H9 (cell line): ENCODE data around the gene LDLRAD4. TPM values are rescaled to one million over a fixed set of nuclear protein-coding genes. Genes with fewer than 3 reads are reported as not detected.

ENCODE experiments used
- DNase-seq: peaks from one replicate; pipeline ENCODE4 v3.0.0-alpha.2; 2017
- H2AFZ ChIP-seq: one replicate; pipeline ENCODE4 v1.6.1; 2013; ENCODE audit warnings: mild to moderate bottlenecking, low read length, control low read depth, moderate library complexity
- H2AK5ac ChIP-seq: 2 replicates; pipeline ENCODE4 v1.6.1; 2013; ENCODE audit warnings: low read length, control low read depth, mixed read lengths; ENCODE audit not compliant: insufficient read length
- H2BK120ac ChIP-seq: one replicate; pipeline ENCODE4 v1.6.1; 2013; ENCODE audit warnings: low read depth, mild to moderate bottlenecking, low read length, control low read depth, inconsistent platforms; ENCODE audit not compliant: poor library complexity, severe bottlenecking
- H2BK12ac ChIP-seq: 2 replicates; pipeline ENCODE4 v1.6.1; 2013; ENCODE audit warnings: low read length, control low read depth, mixed read lengths, low read depth; ENCODE audit not compliant: insufficient read length
- H2BK15ac ChIP-seq: 2 replicates; pipeline ENCODE4 v1.6.1; 2013; ENCODE audit warnings: low read depth, low read length, control low read depth
- H2BK20ac ChIP-seq: one replicate; pipeline ENCODE4 v1.6.1; 2013; ENCODE audit warnings: low read depth, mild to moderate bottlenecking, low read length, control low read depth, inconsistent platforms; ENCODE audit not compliant: poor library complexity, severe bottlenecking
- H2BK5ac ChIP-seq: 2 replicates; pipeline ENCODE4 v1.6.1; 2013; ENCODE audit warnings: low read length, control low read depth, mixed read lengths; ENCODE audit not compliant: insufficient read length
- H3K14ac ChIP-seq: 2 replicates; pipeline ENCODE4 v1.6.1; 2013; ENCODE audit warnings: low read length, control low read depth; ENCODE audit not compliant: insufficient read depth
- H3K18ac ChIP-seq: 2 replicates; pipeline ENCODE4 v1.6.1; 2013; ENCODE audit warnings: low read depth, mild to moderate bottlenecking, mixed read lengths, low read length, control low read depth; ENCODE audit not compliant: insufficient read length
- H3K23ac ChIP-seq: 2 replicates; pipeline ENCODE4 v1.6.1; 2013; ENCODE audit warnings: low read length, control low read depth, mixed read lengths, low read depth; ENCODE audit not compliant: insufficient read length
- H3K23me2 ChIP-seq: 2 replicates; pipeline ENCODE4 v1.6.1; 2013; ENCODE audit warnings: low read depth, mild to moderate bottlenecking, mixed read lengths, low read length, control low read depth; ENCODE audit not compliant: insufficient read length, poor library complexity, severe bottlenecking
- H3K27ac ChIP-seq: 2 replicates; pipeline ENCODE4 v1.5.1; 2013; ENCODE audit warnings: low read length, control low read depth, mixed read lengths, low read depth; ENCODE audit not compliant: insufficient read length
- H3K27me3 ChIP-seq: 2 replicates; pipeline ENCODE4 v1.6.1; 2013; ENCODE audit warnings: low read length, control low read depth, inconsistent platforms; ENCODE audit not compliant: insufficient read depth
- H3K4ac ChIP-seq: 2 replicates; pipeline ENCODE4 v1.6.1; 2013; ENCODE audit warnings: low read depth, mild to moderate bottlenecking, control low read depth, inconsistent platforms, low read length, moderate library complexity
- H3K4me1 ChIP-seq: 2 replicates; pipeline ENCODE4 v1.6.1; 2013; ENCODE audit warnings: low read length, control low read depth, inconsistent platforms; ENCODE audit not compliant: insufficient read depth
- H3K4me2 ChIP-seq: 2 replicates; pipeline ENCODE4 v1.6.1; 2013; ENCODE audit warnings: low read length, control low read depth, mixed read lengths; ENCODE audit not compliant: insufficient read length, insufficient read depth
- H3K56ac ChIP-seq: 2 replicates; pipeline ENCODE4 v1.6.1; 2013; ENCODE audit warnings: low read depth, mild to moderate bottlenecking, mixed read lengths, low read length, control low read depth; ENCODE audit not compliant: insufficient read length
- H3K79me1 ChIP-seq: 2 replicates; pipeline ENCODE4 v1.6.1; 2013; ENCODE audit warnings: low read depth, mild to moderate bottlenecking, moderate library complexity, low read length, control low read depth, inconsistent platforms; ENCODE audit not compliant: insufficient read depth, poor library complexity, severe bottlenecking
- H3K79me2 ChIP-seq: 2 replicates; pipeline ENCODE4 v1.6.1; 2013; ENCODE audit warnings: low read length, control low read depth, inconsistent platforms; ENCODE audit not compliant: insufficient read depth
- H3K9ac ChIP-seq: 2 replicates; pipeline ENCODE4 v1.6.1; 2013; ENCODE audit warnings: low read length, control low read depth, mixed read lengths; ENCODE audit not compliant: insufficient read length; ENCODE audit errors: extremely low read depth
- H3K9me3 ChIP-seq: one replicate; pipeline ENCODE4 v1.6.1; 2013; ENCODE audit warnings: low read depth, low read length, inconsistent platforms; ENCODE audit not compliant: control insufficient read depth
- H3T11ph ChIP-seq: one replicate; pipeline ENCODE4 v1.6.1; 2013; ENCODE audit warnings: mild to moderate bottlenecking, low read length, control low read depth, inconsistent platforms
- H4K20me1 ChIP-seq: one replicate; pipeline ENCODE4 v1.6.1; 2013; ENCODE audit not compliant: control insufficient read depth, insufficient read length, insufficient read depth
- H4K5ac ChIP-seq: 2 replicates; pipeline ENCODE4 v1.6.1; 2013; ENCODE audit warnings: low read depth, mild to moderate bottlenecking, mixed read lengths, low read length, control low read depth; ENCODE audit not compliant: insufficient read length
- H4K8ac ChIP-seq: replicated peaks from 2 replicates; pipeline ENCODE4 v1.6.1; 2013; ENCODE audit warnings: low read length, control low read depth, mixed read lengths, low read depth; ENCODE audit not compliant: insufficient read length
- H4K91ac ChIP-seq: 2 replicates; pipeline ENCODE4 v1.6.1; 2013; ENCODE audit warnings: low read depth, mild to moderate bottlenecking, moderate library complexity, mixed read lengths, low read length, control low read depth; ENCODE audit not compliant: insufficient read length
- H3K27ac Mint-ChIP-seq, 3 experiments: 2 replicates in 2 of 3; 3 replicates in 1 of 3; pipeline ENCODE4 v1.8.0; 2020 to 2021; ENCODE audit warnings: mixed read lengths in 3 of 3, mild to moderate bottlenecking in 1 of 3, moderate library complexity in 1 of 3
- H3K27me3 Mint-ChIP-seq: 2 replicates; pipeline ENCODE4 v1.8.0; 2021; ENCODE audit warnings: low read depth, mild to moderate bottlenecking, moderate library complexity, mixed read lengths
- H3K36me3 Mint-ChIP-seq, 3 experiments: 2 replicates in 2 of 3; 3 replicates in 1 of 3; pipeline ENCODE4 v1.8.0; 2020 to 2021; ENCODE audit warnings: low read depth in 3 of 3, mixed read lengths in 3 of 3; ENCODE audit not compliant: insufficient read depth in 1 of 3
- H3K4me1 Mint-ChIP-seq, 2 experiments: 2 replicates each; pipeline ENCODE4 v1.8.0; 2020; ENCODE audit warnings: mixed read lengths in 2 of 2
- H3K4me3 Mint-ChIP-seq, 2 experiments: 2 replicates in 1 of 2; 3 replicates in 1 of 2; pipeline ENCODE4 v1.8.0; 2020 to 2021; ENCODE audit warnings: mild to moderate bottlenecking in 2 of 2, mixed read lengths in 2 of 2, moderate library complexity in 1 of 2
- H3K9me3 Mint-ChIP-seq, 2 experiments: 2 replicates in 1 of 2; 3 replicates in 1 of 2; pipeline ENCODE4 v1.8.0; 2020; ENCODE audit warnings: mild to moderate bottlenecking in 2 of 2, mixed read lengths in 2 of 2, moderate library complexity in 1 of 2
- CTCF ChIP-seq: fragments of 200-600 bp; sonication (generic); conservative IDR thresholded peaks from 3 replicates; pipeline ENCODE4 v1.8.0; 2021; ENCODE audit warnings: antibody characterized with exemption, mild to moderate bottlenecking
- WGBS: extraction: QIAGEN DNeasy Blood & Tissue Kit; methylation state at CpG from one replicate; pipeline ENCODE4 v1.1.7; 2013; ENCODE audit warnings: missing lambda C conversion rate, low lambda C conversion rate, mixed read lengths; ENCODE audit not compliant: insufficient read length; ENCODE audit errors: extremely low coverage; 5-methylcytosine and 5-hydroxymethylcytosine counted together
- total RNA-seq: library from RNA; stranded (reverse); gene quantifications from 2 replicates; pipeline ENCODE4 v1.2.1, GENCODE V29; 2021

Gene LDLRAD4
- total RNA-seq, 1 experiment from 2014 or later = 3.9 TPM

- Mint-ChIP-seq H3K4me1 (peaks cover 7% of the 10 kb centered on the region in 2 experiments; a peak in 3 of 4 replicates), H3K9me3 (no peaks in the 10 kb centered on the region), H3K27me3 (no peaks in the 10 kb centered on the region; the same call in 1 of the 2 replicates), H3K27ac (no peak overlapping the region), H3K4me3 (no peak overlapping the region), H3K36me3 (no peaks in the 10 kb centered on the region)
- H3K18ac ChIP-seq = no peak overlapping the region
- no peaks in the 10 kb centered on the region for H3K4me1 ChIP-seq
- no CpG with 5 or more reads among the region's 5 CpGs for WGBS
- H4K20me1 ChIP-seq = no peaks in the 10 kb centered on the region
- H3K4me2 ChIP-seq = no peak overlapping the region
- no peaks in the 10 kb centered on the region for H3K9me3 ChIP-seq
- no peak overlapping the region for H4K8ac ChIP-seq
- H3K56ac ChIP-seq = no peak overlapping the region
- no peak overlapping the region for H2BK15ac ChIP-seq
- DNase-seq = no peak
- no peak overlapping the region for H2BK12ac ChIP-seq
- H3K23me2 ChIP-seq = no peaks in the 10 kb centered on the region
- TF ChIP-seq CTCF = no peak
- no peak overlapping the region for H2AFZ ChIP-seq
- H3K27ac ChIP-seq = no peak overlapping the region
- no peak overlapping the region for H4K91ac ChIP-seq
- no peak overlapping the region for H3T11ph ChIP-seq
- H2BK120ac ChIP-seq = no peak overlapping the region
- no peak overlapping the region for H2AK5ac ChIP-seq
- H3K4ac ChIP-seq = no peak overlapping the region
- no peak overlapping the region for H3K14ac ChIP-seq
- H3K79me1 ChIP-seq = no peaks in the 10 kb centered on the region
- no peaks in the 10 kb centered on the region for H3K27me3 ChIP-seq
- no peak overlapping the region for H3K9ac ChIP-seq
- no peak overlapping the region for H4K5ac ChIP-seq
- no peak overlapping the region for H2BK20ac ChIP-seq
- H2BK5ac ChIP-seq = no peak overlapping the region
- H3K79me2 ChIP-seq = no peaks in the 10 kb centered on the region
- H3K23ac ChIP-seq = no peak overlapping the region
Observed at GRCh38 chr18:13560306-13560705, 341.7 kb downstream of the LDLRAD4 start.
